ENCODE measurements around the gene LPP.

Gene LPP

DNA sequence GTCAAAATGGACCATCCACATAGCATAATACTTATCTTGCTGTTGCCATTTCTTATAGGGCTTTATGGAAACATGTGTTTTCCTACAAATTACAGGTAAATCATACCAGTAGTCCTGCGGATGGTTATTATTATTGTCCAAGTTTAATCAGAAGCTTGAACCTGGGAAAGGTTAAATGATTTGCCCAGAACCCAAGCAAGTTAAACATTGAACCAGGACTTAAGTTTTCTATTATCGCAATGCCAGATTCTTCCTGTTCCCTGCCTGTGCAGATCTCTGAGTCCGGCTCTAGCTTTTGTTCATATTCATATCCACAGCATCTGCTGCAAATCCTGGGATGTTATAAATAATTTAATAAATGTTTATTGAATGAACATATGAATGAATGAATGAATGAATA is 12.5 kb downstream of the LPP start:
- Histone ChIP-seq H3K9ac (ENCODE audit: low read length) (no peak overlapping the region), H2AFZ (ENCODE audit: low read length) (no peak overlapping the region), H3K36me3 (replicated peaks; ENCODE audit: insufficient read depth, low read length) (no peaks in the 10 kb centered on the region), H3K4me1 (ENCODE audit: low read length) (no peaks in the 10 kb centered on the region), H3K79me2 (ENCODE audit: low read length) (no peaks in the 10 kb centered on the region), H3F3A (ENCODE audit: insufficient read depth, low read length) (no peaks in the 10 kb centered on the region), H3K4me3 (ENCODE audit: low read length) (no peak overlapping the region), H3K9me3 (replicated peaks; ENCODE audit: insufficient read depth, low read length) (no peaks in the 10 kb centered on the region), H3K27ac (ENCODE audit: low read length) (no peak overlapping the region), H3K4me2 (ENCODE audit: low read depth, low read length) (no peak overlapping the region), H4K20me1 (ENCODE audit: insufficient read depth, low read length) (no peaks in the 10 kb centered on the region), H3K9me2 (replicated peaks; ENCODE audit: insufficient read depth, low read length) (no peaks in the 10 kb centered on the region), H3K27me3 (replicated peaks; ENCODE audit: insufficient read depth, low read length) (no peaks in the 10 kb centered on the region)
- DNase-seq = no peak
- no peak for TF ChIP-seq CTCF (IDR thresholded peaks at IDR 0.05; ENCODE audit: low read length)
- no peak for TF ChIP-seq EZH2phosphoT487 (IDR thresholded peaks at IDR 0.05; ENCODE audit: low read length)
- TF ChIP-seq EZH2 (optimal IDR thresholded peaks at IDR 0.05; ENCODE audit: low read depth, low read length) = no peak

DNA sequence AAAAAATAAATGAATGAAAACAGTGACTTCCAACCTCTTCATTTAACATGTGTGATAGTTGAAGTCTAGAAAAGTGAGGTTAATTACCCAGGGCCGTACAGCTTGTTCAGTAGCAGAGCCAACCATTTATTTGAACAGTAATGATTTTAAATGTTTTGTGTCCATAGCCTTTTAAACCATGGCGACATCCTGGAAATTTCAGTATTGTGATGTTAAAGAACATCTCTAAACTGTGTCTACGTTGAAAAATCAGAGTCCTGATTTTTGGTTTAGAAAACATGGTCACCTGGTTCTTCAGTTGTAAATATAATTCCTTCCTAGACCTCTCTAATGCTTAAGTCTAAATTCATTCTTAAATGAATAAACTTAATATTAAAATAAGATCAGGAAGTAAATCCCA is 14.2 kb downstream of the LPP start:
- TF ChIP-seq EZH2phosphoT487 (IDR thresholded peaks at IDR 0.05; ENCODE audit: low read length) (no peak), EZH2 (optimal IDR thresholded peaks at IDR 0.05; ENCODE audit: low read depth, low read length) (no peak), CTCF (IDR thresholded peaks at IDR 0.05; ENCODE audit: low read length) (no peak)
- Histone ChIP-seq H3F3A (ENCODE audit: insufficient read depth, low read length) (no peaks in the 10 kb centered on the region), H3K4me3 (ENCODE audit: low read length) (no peak overlapping the region), H3K9me3 (replicated peaks; ENCODE audit: insufficient read depth, low read length) (no peaks in the 10 kb centered on the region), H3K27ac (ENCODE audit: low read length) (no peak overlapping the region), H3K36me3 (replicated peaks; ENCODE audit: insufficient read depth, low read length) (no peaks in the 10 kb centered on the region), H3K79me2 (ENCODE audit: low read length) (no peaks in the 10 kb centered on the region), H3K27me3 (replicated peaks; ENCODE audit: insufficient read depth, low read length) (no peaks in the 10 kb centered on the region), H3K4me1 (ENCODE audit: low read length) (no peaks in the 10 kb centered on the region), H4K20me1 (ENCODE audit: insufficient read depth, low read length) (no peaks in the 10 kb centered on the region), H3K9me2 (replicated peaks; ENCODE audit: insufficient read depth, low read length) (no peaks in the 10 kb centered on the region), H3K9ac (ENCODE audit: low read length) (no peak overlapping the region), H3K4me2 (ENCODE audit: low read depth, low read length) (no peak overlapping the region), H2AFZ (ENCODE audit: low read length) (no peak overlapping the region)
- DNase-seq = no peak

- H3K9me2 ChIP-seq (replicated peaks; ENCODE audit: insufficient read depth, low read length) = no peaks in the 10 kb centered on the region
- H3K9me3 ChIP-seq (replicated peaks; ENCODE audit: insufficient read depth, low read length) = no peaks in the 10 kb centered on the region
- no peak for DNase-seq
- H2AFZ ChIP-seq (ENCODE audit: low read length) = no peak overlapping the region
- H3F3A ChIP-seq (ENCODE audit: insufficient read depth, low read length) = no peaks in the 10 kb centered on the region
- no peaks in the 10 kb centered on the region for H4K20me1 ChIP-seq (ENCODE audit: insufficient read depth, low read length)
- no peaks in the 10 kb centered on the region for H3K4me1 ChIP-seq (ENCODE audit: low read length)
- H3K27ac ChIP-seq (ENCODE audit: low read length) = no peak overlapping the region
- H3K4me2 ChIP-seq (ENCODE audit: low read depth, low read length) = no peak overlapping the region
- H3K9ac ChIP-seq (ENCODE audit: low read length) = no peak overlapping the region
- H3K27me3 ChIP-seq (replicated peaks; ENCODE audit: insufficient read depth, low read length) = no peaks in the 10 kb centered on the region
- no peak overlapping the region for H3K4me3 ChIP-seq (ENCODE audit: low read length)
- no peaks in the 10 kb centered on the region for H3K79me2 ChIP-seq (ENCODE audit: low read length)
- TF ChIP-seq CTCF (IDR thresholded peaks at IDR 0.05; ENCODE audit: low read length) (no peak), EZH2 (optimal IDR thresholded peaks at IDR 0.05; ENCODE audit: low read depth, low read length) (no peak), EZH2phosphoT487 (IDR thresholded peaks at IDR 0.05; ENCODE audit: low read length) (no peak)
- H3K36me3 ChIP-seq (replicated peaks; ENCODE audit: insufficient read depth, low read length) = no peaks in the 10 kb centered on the region
Measured at GRCh38 chr3:188168648-188169047, 14.7 kb downstream of the LPP start.

Data from MM.1S (cell line).